Muscle of leg (tissue), 11 donors: ENCODE measurements around the gene ZNF574. TPM values are rescaled to one million over a fixed set of nuclear protein-coding genes. Genes with fewer than 3 reads are reported as not detected.

Experiments used
- DNase-seq: peaks from one replicate; pipeline ENCODE4 v3.0.0; 2013
- H3K27ac ChIP-seq: one replicate; pipeline ENCODE4 v1.5.1; 2013; ENCODE audit warnings: mild to moderate bottlenecking, low read length, control low read depth
- H3K27me3 ChIP-seq: one replicate; pipeline ENCODE4 v1.6.1; 2013; ENCODE audit warnings: low read length; ENCODE audit not compliant: control insufficient read depth, insufficient read depth
- H3K36me3 ChIP-seq: one replicate; pipeline ENCODE4 v1.6.1; 2013; ENCODE audit warnings: low read length; ENCODE audit not compliant: control insufficient read depth, insufficient read depth
- H3K4me1 ChIP-seq: one replicate; pipeline ENCODE4 v1.6.1; 2013; ENCODE audit warnings: low read length; ENCODE audit not compliant: control insufficient read depth, insufficient read depth
- H3K4me3 ChIP-seq: one replicate; pipeline ENCODE4 v1.5.1; 2013; ENCODE audit warnings: low read length, control low read depth
- H3K9me3 ChIP-seq: replicated peaks from 2 replicates; pipeline ENCODE4 v1.6.1; 2013; ENCODE audit warnings: low read depth, low read length; ENCODE audit not compliant: control insufficient read depth
- WGBS: methylation state at CpG from one replicate; pipeline ENCODE4 v1.1.5; 2013; ENCODE audit warnings: missing lambda C conversion rate; ENCODE audit not compliant: insufficient coverage; 5-methylcytosine and 5-hydroxymethylcytosine counted together
- polyA plus RNA-seq, 8 donors: library from polyadenylated mRNA; unstranded; fragments of 120-200 nt; gene quantifications; one replicate each; pipeline versions ENCODE4 v1.2.1 to v1.2.3, GENCODE V29; 2013; ENCODE audit warnings: inconsistent platforms in 1 of 8, low replicate concordance in 1 of 8; ENCODE audit not compliant: insufficient read length in 8 of 8, insufficient read depth in 1 of 8
- total RNA-seq: library from RNA; stranded (reverse); fragments of 120-200 nt; gene quantifications from one replicate; pipeline ENCODE4 v1.2.4, GENCODE V29; 2013

ZNF574 gene
- total and polyA plus RNA-seq, 9 donors = 6.4 to 13.4 (median 12.0) TPM

GRCh38 chr19:42078538-42079275 is 2.7 kb downstream of the ZNF574 start:
- no peak overlapping the region for H3K4me3 ChIP-seq
- H3K4me1 ChIP-seq = peaks cover 23% of the 10 kb centered on the region
- no peak for DNase-seq
- WGBS = 78% methylated on average over 13 of the region's 15 CpGs
- peaks cover 44% of the 10 kb centered on the region for H3K36me3 ChIP-seq
- H3K9me3 ChIP-seq = no peaks in the 10 kb centered on the region
- no peaks in the 10 kb centered on the region for H3K27me3 ChIP-seq
- no peak overlapping the region for H3K27ac ChIP-seq

- DNase-seq = no peak
- Histone ChIP-seq H3K4me1 (peaks cover 23% of the 10 kb centered on the region), H3K4me3 (no peak overlapping the region), H3K27ac (no peak overlapping the region), H3K9me3 (no peaks in the 10 kb centered on the region), H3K36me3 (peaks cover 44% of the 10 kb centered on the region), H3K27me3 (no peaks in the 10 kb centered on the region)
- WGBS = 91% methylated on average over 13 of the region's 16 CpGs
Observed at GRCh38 chr19:42079276-42079669, 3.3 kb downstream of the ZNF574 start.

GRCh38 chr19:42079886-42080763 is 4.2 kb downstream of the ZNF574 start:
- Histone ChIP-seq H3K27me3 (no peaks in the 10 kb centered on the region), H3K9me3 (no peaks in the 10 kb centered on the region), H3K4me1 (peaks cover 16% of the 10 kb centered on the region), H3K4me3 (no peak overlapping the region), H3K27ac (no peak overlapping the region), H3K36me3 (peaks cover 44% of the 10 kb centered on the region)
- no peak for DNase-seq
- WGBS = 94% methylated on average over 43 of the region's 44 CpGs

GRCh38 chr19:42080764-42081375 is 4.9 kb downstream of the ZNF574 start:
- peaks cover 44% of the 10 kb centered on the region for H3K36me3 ChIP-seq

GRCh38 chr19:42081584-42082203 is 5.7 kb downstream of the ZNF574 start:
- 93% methylated on average over 2 of the region's 2 CpGs for WGBS
- Histone ChIP-seq H3K4me1 (peaks cover 12% of the 10 kb centered on the region), H3K27ac (no peak overlapping the region), H3K4me3 (no peak overlapping the region), H3K9me3 (no peaks in the 10 kb centered on the region), H3K36me3 (peaks cover 44% of the 10 kb centered on the region), H3K27me3 (no peaks in the 10 kb centered on the region)
- no peak for DNase-seq

More at GRCh38 chr19:42080764-42081375, 4.9 kb downstream of the ZNF574 start:
- no peaks in the 10 kb centered on the region for H3K27me3 ChIP-seq
- WGBS = 95% methylated on average over 28 of the region's 28 CpGs
- H3K4me3 ChIP-seq = no peak overlapping the region
- no peaks in the 10 kb centered on the region for H3K9me3 ChIP-seq
- no peak overlapping the region for H3K27ac ChIP-seq
- no peak for DNase-seq
- H3K4me1 ChIP-seq = peaks cover 15% of the 10 kb centered on the region

- Histone ChIP-seq H3K9me3 (no peaks in the 10 kb centered on the region), H3K27me3 (no peaks in the 10 kb centered on the region), H3K4me1 (no peaks in the 10 kb centered on the region), H3K36me3 (peaks cover 39% of the 10 kb centered on the region), H3K27ac (no peak overlapping the region), H3K4me3 (no peak overlapping the region)
- no peak for DNase-seq
- 88% methylated on average over 4 of the region's 5 CpGs for WGBS
Observed at GRCh38 chr19:42083537-42083936, 7.6 kb downstream of the ZNF574 start.

- Histone ChIP-seq H3K4me3 (no peak overlapping the region), H3K27ac (no peak overlapping the region), H3K9me3 (no peaks in the 10 kb centered on the region), H3K36me3 (peaks cover 12% of the 10 kb centered on the region), H3K4me1 (no peaks in the 10 kb centered on the region), H3K27me3 (peaks cover 2% of the 10 kb centered on the region)
- 100% methylated on average over 1 of the region's 9 CpGs for WGBS
- DNase-seq = no peak
Observed at GRCh38 chr19:42086188-42086736, 10.3 kb downstream of the ZNF574 start.

- Histone ChIP-seq H3K27ac (no peak overlapping the region), H3K36me3 (peaks cover 5% of the 10 kb centered on the region), H3K9me3 (no peaks in the 10 kb centered on the region), H3K4me3 (no peak overlapping the region), H3K4me1 (no peaks in the 10 kb centered on the region), H3K27me3 (peaks cover 2% of the 10 kb centered on the region)
- no CpG with 5 or more reads among the region's 11 CpGs for WGBS
- DNase-seq = no peak
Observed at GRCh38 chr19:42086770-42087550, 11.0 kb downstream of the ZNF574 start.

- Histone ChIP-seq H3K4me3 (no peak overlapping the region), H3K4me1 (no peaks in the 10 kb centered on the region), H3K9me3 (no peaks in the 10 kb centered on the region), H3K27me3 (peaks cover 2% of the 10 kb centered on the region), H3K36me3 (peaks cover under 1% of the 10 kb centered on the region), H3K27ac (no peak overlapping the region)
- DNase-seq = no peak
- 69% methylated on average over 13 of the region's 18 CpGs for WGBS
Observed at GRCh38 chr19:42088471-42089190, 12.7 kb downstream of the ZNF574 start.
